Natural killer cell (primary cell): ENCODE measurements around the gene FCER1G. TPM values are rescaled to one million over a fixed set of nuclear protein-coding genes. Genes with fewer than 3 reads are reported as not detected.
A peak's percentile ranks its signal among the peaks of the same experiment; 100 is the strongest.

Experiments
- ATAC-seq, 3 donors: fragments of 150-1000 bp in 2 of 3; fragments of 200-7000 bp in 1 of 3; cut with Tn5 transposase; 1 replicate in 1 of 3; 2 replicates in 2 of 3; pipeline ENCODE4 v1.10.0; 2021; ENCODE audit warnings: mild to moderate bottlenecking in 2 of 3, moderate library complexity in 2 of 3
- DNase-seq, 2 donors: peaks; one replicate each; pipeline versions ENCODE4 v3.0.0 to v3.0.0-alpha.2; 2013 to 2021; ENCODE audit warnings: mixed read lengths in 1 of 2
- H3K27ac ChIP-seq: one replicate; pipeline ENCODE4 v1.5.1; 2013; ENCODE audit warnings: mild to moderate bottlenecking, low read length
- H3K27me3 ChIP-seq: one replicate; pipeline ENCODE4 v1.6.1; 2013; ENCODE audit warnings: low read length; ENCODE audit not compliant: control insufficient read depth, insufficient read depth
- H3K36me3 ChIP-seq: one replicate; pipeline ENCODE4 v1.6.1; 2013; ENCODE audit warnings: low read length; ENCODE audit not compliant: control insufficient read depth, insufficient read depth
- H3K4me1 ChIP-seq: one replicate; pipeline ENCODE4 v1.6.1; 2013; ENCODE audit warnings: low read length; ENCODE audit not compliant: control insufficient read depth, insufficient read depth
- H3K4me3 ChIP-seq: one replicate; pipeline ENCODE4 v1.5.1; 2013; ENCODE audit warnings: low read length
- H3K9me3 ChIP-seq: one replicate; pipeline ENCODE4 v1.6.1; 2013; ENCODE audit warnings: low read length; ENCODE audit not compliant: control insufficient read depth, insufficient read depth
- H3K27ac Mint-ChIP-seq, 2 donors: one replicate each; pipeline ENCODE4 v1.8.0; 2022; ENCODE audit warnings: mild to moderate bottlenecking in 2 of 2, mixed read lengths in 2 of 2, moderate library complexity in 1 of 2
- H3K27me3 Mint-ChIP-seq, 2 donors: one replicate each; pipeline ENCODE4 v1.8.0; 2022; ENCODE audit warnings: low read depth in 2 of 2, mixed read lengths in 2 of 2
- H3K36me3 Mint-ChIP-seq: one replicate; pipeline ENCODE4 v1.8.0; 2022; ENCODE audit warnings: mixed read lengths
- H3K4me1 Mint-ChIP-seq, 2 donors: one replicate each; pipeline ENCODE4 v1.8.0; 2022; ENCODE audit warnings: mixed read lengths in 2 of 2
- H3K4me3 Mint-ChIP-seq: one replicate; pipeline ENCODE4 v1.8.0; 2022; ENCODE audit warnings: mild to moderate bottlenecking, moderate library complexity, mixed read lengths
- H3K9me3 Mint-ChIP-seq, 2 donors: one replicate each; pipeline ENCODE4 v1.8.0; 2022; ENCODE audit warnings: mixed read lengths in 2 of 2
- CTCF ChIP-seq: fragments of 200-600 bp; IDR thresholded peaks from one replicate; pipeline ENCODE4 v1.8.0; 2022; ENCODE audit warnings: antibody characterized with exemption
- WGBS: methylation state at CpG from one replicate; pipeline ENCODE4 v1.1.7; 2013; ENCODE audit warnings: missing lambda C conversion rate; ENCODE audit not compliant: insufficient coverage; 5-methylcytosine and 5-hydroxymethylcytosine counted together
- intact Hi-C: fragments of 100-400 bp; cut with micrococcal nuclease; formaldehyde crosslinking; loops from one replicate; pipeline ENCODE4 v1.14.2; 2022
- total RNA-seq, 4 donors: library from RNA; stranded (reverse); fragments of 120-200 nt in 1 of 4; gene quantifications; one replicate each; pipeline versions ENCODE4 v1.2.3 to v1.2.4, GENCODE V29; 2013 to 2022

Gene FCER1G
- total RNA-seq, 3 donors from 2014 or later (not counting 1 experiment from before 2014, with no cell fraction given), result 226 to 281 (median 259) TPM

- Mint-ChIP-seq H3K4me3 (no peak overlapping the region), H3K27me3 (no peaks in the 10 kb centered on the region), H3K36me3 (no peaks in the 10 kb centered on the region), H3K9me3 (no peaks in the 10 kb centered on the region), H3K4me1 (peaks cover 67 to 68% of the 10 kb centered on the region in 2 donors), H3K27ac (peak overlapping the region; percentile 73 to 95)
- WGBS, result 78% methylated on average over 6 of the region's 6 CpGs
- intact Hi-C loops, result no loop called here
- Histone ChIP-seq H3K4me1 (peaks cover 64% of the 10 kb centered on the region), H3K9me3 (no peaks in the 10 kb centered on the region), H3K36me3 (no peaks in the 10 kb centered on the region), H3K4me3 (no peak overlapping the region), H3K27ac (peak overlapping the region; percentile 22), H3K27me3 (no peaks in the 10 kb centered on the region)
- DNase-seq (no peak), ATAC-seq (no peak)
- TF ChIP-seq CTCF, result no peak
Observed at GRCh38 chr1:161188381-161188780, 26.7 kb upstream of the FCER1G start.

GRCh38 chr1:161189036-161189435, 26.1 kb upstream of the FCER1G start:
- H3K27ac ChIP-seq, result no peak overlapping the region
- H3K9me3 ChIP-seq, result no peaks in the 10 kb centered on the region
- no peaks in the 10 kb centered on the region for H3K36me3 ChIP-seq
- Mint-ChIP-seq H3K4me1 (peaks cover 63 to 66% of the 10 kb centered on the region in 2 donors), H3K36me3 (no peaks in the 10 kb centered on the region), H3K9me3 (no peaks in the 10 kb centered on the region), H3K27ac (peak overlapping the region; percentile 73 to 95), H3K4me3 (no peak overlapping the region), H3K27me3 (no peaks in the 10 kb centered on the region)
- no peak for TF ChIP-seq CTCF
- ATAC-seq, result no peak
- H3K4me3 ChIP-seq, result no peak overlapping the region
- WGBS, result 94% methylated on average over 2 of the region's 5 CpGs
- no peak for DNase-seq
- H3K27me3 ChIP-seq, result no peaks in the 10 kb centered on the region
- H3K4me1 ChIP-seq, result peaks cover 65% of the 10 kb centered on the region
- intact Hi-C loops, result no loop called here

- DNase-seq (no peak), ATAC-seq (peak in 1 of 3 donors; percentile 26)
- Mint-ChIP-seq H3K4me3 (no peak overlapping the region), H3K27me3 (no peaks in the 10 kb centered on the region), H3K9me3 (no peaks in the 10 kb centered on the region), H3K27ac (peak overlapping the region; percentile 21 to 59), H3K4me1 (peaks cover 58 to 65% of the 10 kb centered on the region in 2 donors), H3K36me3 (no peaks in the 10 kb centered on the region)
- WGBS, result 92% methylated on average over 22 of the region's 22 CpGs
- TF ChIP-seq CTCF, result no peak
- H3K9me3 ChIP-seq, result no peaks in the 10 kb centered on the region
- no peaks in the 10 kb centered on the region for H3K36me3 ChIP-seq
- no peak overlapping the region for H3K4me3 ChIP-seq
- H3K27ac ChIP-seq, result no peak overlapping the region
- intact Hi-C loops, result no loop called here
- no peaks in the 10 kb centered on the region for H3K27me3 ChIP-seq
- peaks cover 71% of the 10 kb centered on the region for H3K4me1 ChIP-seq
Observed at GRCh38 chr1:161190962-161191521, 24.1 kb upstream of the FCER1G start.

GRCh38 chr1:161191971-161192370, 23.1 kb upstream of the FCER1G start:
- Histone ChIP-seq H3K27ac (no peak overlapping the region), H3K36me3 (no peaks in the 10 kb centered on the region), H3K27me3 (no peaks in the 10 kb centered on the region), H3K4me3 (no peak overlapping the region), H3K9me3 (no peaks in the 10 kb centered on the region), H3K4me1 (peaks cover 69% of the 10 kb centered on the region)
- DNase-seq, result no peak
- no peak for TF ChIP-seq CTCF
- Mint-ChIP-seq H3K27me3 (no peaks in the 10 kb centered on the region), H3K27ac (peak overlapping the region; percentile 89 to 92), H3K36me3 (no peaks in the 10 kb centered on the region), H3K4me1 (peaks cover 48 to 60% of the 10 kb centered on the region in 2 donors), H3K9me3 (no peaks in the 10 kb centered on the region), H3K4me3 (no peak overlapping the region)
- WGBS, result 80% methylated on average over 7 of the region's 8 CpGs
- intact Hi-C loops, result no loop called here
- no peak for ATAC-seq
